ENCODE data around the gene OSBPL9. TPM values are rescaled to one million over a fixed set of nuclear protein-coding genes. Genes with fewer than 3 reads are reported as not detected.

The OSBPL9 gene
- polyA plus RNA-seq, 1 donor (not counting 4 experiments of a cell fraction or from before 2014, with no cell fraction given) = 62.7 TPM

GRCh38 chr1:51639694-51640093, 22.8 kb downstream of the OSBPL9 start:
- Histone ChIP-seq H3K4me2 (ENCODE audit: control insufficient read depth, extremely low read depth, insufficient read depth, low read depth, low read length) (no peak overlapping the region), H3K79me2 (ENCODE audit: control insufficient read depth, insufficient read depth, low read length) (peaks cover 53% of the 10 kb centered on the region)
- dilution Hi-C loops (cut with MboI; ENCODE audit: extremely low pct_ligation_motif_present, low sequenced_read_pairs) = no loop called here

GRCh38 chr1:51641096-51641495, 24.2 kb downstream of the OSBPL9 start:
- FAIRE-seq (no peak), DNase-seq (ENCODE audit: low read depth, low spot score) (no peak)
- Histone ChIP-seq H3K27ac (ENCODE audit: control insufficient read depth, insufficient read depth, low read length) (no peak overlapping the region), H2AFZ (ENCODE audit: control insufficient read depth, low read length) (no peak overlapping the region), H3K9ac (ENCODE audit: control insufficient read depth, extremely low read depth, insufficient read depth, low read length) (no peak overlapping the region), H3K27me3 (ENCODE audit: control insufficient read depth, extremely low read depth, insufficient read depth, low read length) (no peaks in the 10 kb centered on the region), H3K4me2 (ENCODE audit: control insufficient read depth, extremely low read depth, insufficient read depth, low read depth, low read length) (no peak overlapping the region), H3K79me2 (ENCODE audit: control insufficient read depth, insufficient read depth, low read length) (peaks cover 53% of the 10 kb centered on the region), H3K4me1 (ENCODE audit: control insufficient read depth, extremely low read depth, insufficient read depth, low read length) (peaks cover 52% of the 10 kb centered on the region), H3K9me1 (ENCODE audit: control insufficient read depth, extremely low read depth, insufficient read depth, low read length) (no peaks in the 10 kb centered on the region), H4K20me1 (ENCODE audit: control insufficient read depth, extremely low read depth, insufficient read depth, low read length) (no peaks in the 10 kb centered on the region), H3K4me3 (ENCODE audit: control insufficient read depth in 2 of 3, extremely low read depth in 1 of 3, insufficient read depth in 2 of 3, low read depth in 1 of 3, low read length in 3 of 3) (no peak overlapping the region), H3K36me3 (ENCODE audit: control insufficient read depth in 2 of 2, extremely low read depth in 1 of 2, insufficient read depth in 2 of 2, low read length in 2 of 2) (no peaks in the 10 kb centered on the region), H3K9me3 (ENCODE audit: control insufficient read depth, low read depth, low read length) (no peaks in the 10 kb centered on the region)
- TF ChIP-seq EZH2 (IDR thresholded peaks at IDR 0.05; ENCODE audit: low read length) = no peak
- TF ChIP-seq CTCF (optimal IDR thresholded peaks at IDR 0.05 in 1 of 3, IDR thresholded peaks at IDR 0.05 in 1 of 3, conservative IDR thresholded peaks at IDR 0.05 in 1 of 3; ENCODE audit: extremely low read depth in 1 of 3, insufficient read depth in 2 of 3, low read length in 3 of 3) = no peak
- dilution Hi-C loops (cut with MboI; ENCODE audit: extremely low pct_ligation_motif_present, low sequenced_read_pairs) = no loop called here

More at GRCh38 chr1:51639694-51640093, 22.8 kb downstream of the OSBPL9 start:
- Histone ChIP-seq H3K4me3 (ENCODE audit: control insufficient read depth in 2 of 3, extremely low read depth in 1 of 3, insufficient read depth in 2 of 3, low read depth in 1 of 3, low read length in 3 of 3) (no peak overlapping the region), H4K20me1 (ENCODE audit: control insufficient read depth, extremely low read depth, insufficient read depth, low read length) (no peaks in the 10 kb centered on the region), H3K9me3 (ENCODE audit: control insufficient read depth, low read depth, low read length) (no peaks in the 10 kb centered on the region), H3K27ac (ENCODE audit: control insufficient read depth, insufficient read depth, low read length) (no peak overlapping the region), H3K27me3 (ENCODE audit: control insufficient read depth, extremely low read depth, insufficient read depth, low read length) (no peaks in the 10 kb centered on the region), H3K4me1 (ENCODE audit: control insufficient read depth, extremely low read depth, insufficient read depth, low read length) (peaks cover 48% of the 10 kb centered on the region), H2AFZ (ENCODE audit: control insufficient read depth, low read length) (no peak overlapping the region), H3K36me3 (ENCODE audit: control insufficient read depth in 2 of 2, extremely low read depth in 1 of 2, insufficient read depth in 2 of 2, low read length in 2 of 2) (no peaks in the 10 kb centered on the region), H3K9ac (ENCODE audit: control insufficient read depth, extremely low read depth, insufficient read depth, low read length) (no peak overlapping the region), H3K9me1 (ENCODE audit: control insufficient read depth, extremely low read depth, insufficient read depth, low read length) (no peaks in the 10 kb centered on the region)
- FAIRE-seq = no peak
- TF ChIP-seq CTCF (optimal IDR thresholded peaks at IDR 0.05 in 1 of 3, IDR thresholded peaks at IDR 0.05 in 1 of 3, conservative IDR thresholded peaks at IDR 0.05 in 1 of 3; ENCODE audit: extremely low read depth in 1 of 3, insufficient read depth in 2 of 3, low read length in 3 of 3) (no peak), EZH2 (IDR thresholded peaks at IDR 0.05; ENCODE audit: low read length) (no peak)
- DNase-seq (ENCODE audit: low read depth, low spot score) = no peak

Measured in keratinocyte (primary cell).